ENCODE measurements around the gene SEC16B.

SEC16B gene

GRCh38 chr1:177976596-177976995, 6.7 kb upstream of the SEC16B start:
- DNase-seq: no peak

- peak; percentile 27 for DNase-seq
Measured at GRCh38 chr1:177975588-177976495, 6.0 kb upstream of the SEC16B start.

GRCh38 chr1:177973585-177973984, 3.7 kb upstream of the SEC16B start:
- no peak for DNase-seq

- DNase-seq: no peak
Measured at GRCh38 chr1:177969109-177969508, 749 bp downstream of the SEC16B start.

GRCh38 chr1:177966199-177966598, 3.7 kb downstream of the SEC16B start:
- no peak for DNase-seq

- no peak for DNase-seq
Measured at GRCh38 chr1:177965293-177965692, 4.6 kb downstream of the SEC16B start.

GRCh38 chr1:177964336-177964735, 5.5 kb downstream of the SEC16B start:
- no peak for DNase-seq

- no peak for DNase-seq
Measured at GRCh38 chr1:177960939-177961622, 8.8 kb downstream of the SEC16B start.

GRCh38 chr1:177959811-177960515, 9.9 kb downstream of the SEC16B start:
- peak; percentile 47 for DNase-seq

GRCh38 chr1:177958092-177958491, 11.8 kb downstream of the SEC16B start:
- DNase-seq: no peak

GRCh38 chr1:177954076-177954475, 15.8 kb downstream of the SEC16B start:
- no peak for DNase-seq

GRCh38 chr1:177953549-177953948, 16.3 kb downstream of the SEC16B start:
- no peak for DNase-seq

- no peak for DNase-seq
Measured at GRCh38 chr1:177952691-177953090, 17.2 kb downstream of the SEC16B start.

- no peak for DNase-seq
Measured at GRCh38 chr1:177952249-177952648, 17.6 kb downstream of the SEC16B start.

GRCh38 chr1:177950506-177950905, 19.4 kb downstream of the SEC16B start:
- no peak for DNase-seq

GRCh38 chr1:177948336-177948972, 21.4 kb downstream of the SEC16B start:
- peak; percentile 69 for DNase-seq

- no peak for DNase-seq
Measured at GRCh38 chr1:177947623-177948022, 22.2 kb downstream of the SEC16B start.

- peak; percentile 62 for DNase-seq
Measured at GRCh38 chr1:177945943-177946650, 23.8 kb downstream of the SEC16B start.

- DNase-seq: no peak
Measured at GRCh38 chr1:177944016-177944949, 25.6 kb downstream of the SEC16B start.

GRCh38 chr1:177941976-177942375, 27.9 kb downstream of the SEC16B start:
- no peak for DNase-seq

GRCh38 chr1:177940682-177941081, 29.2 kb downstream of the SEC16B start:
- no peak for DNase-seq

Measured in NCI-H69 (cell line).